HUDEP-2 (cell line): ENCODE data around the gene GCH1.
A peak's percentile ranks its signal among the peaks of the same experiment; 100 is the strongest.
"Not testable (repeated sequence)": the region's sequence is repeated elsewhere in the genome, so short reads cannot be mapped to it uniquely, and the experiment has no call there.

ENCODE experiments used
- DNase-seq, 76 experiments: peaks; one replicate each; lab custom pipeline; 2025; ENCODE audit not compliant: unreplicated experiment in 76 of 76; lab: John Stamatoyannopoulos, UW

Gene GCH1

DNA sequence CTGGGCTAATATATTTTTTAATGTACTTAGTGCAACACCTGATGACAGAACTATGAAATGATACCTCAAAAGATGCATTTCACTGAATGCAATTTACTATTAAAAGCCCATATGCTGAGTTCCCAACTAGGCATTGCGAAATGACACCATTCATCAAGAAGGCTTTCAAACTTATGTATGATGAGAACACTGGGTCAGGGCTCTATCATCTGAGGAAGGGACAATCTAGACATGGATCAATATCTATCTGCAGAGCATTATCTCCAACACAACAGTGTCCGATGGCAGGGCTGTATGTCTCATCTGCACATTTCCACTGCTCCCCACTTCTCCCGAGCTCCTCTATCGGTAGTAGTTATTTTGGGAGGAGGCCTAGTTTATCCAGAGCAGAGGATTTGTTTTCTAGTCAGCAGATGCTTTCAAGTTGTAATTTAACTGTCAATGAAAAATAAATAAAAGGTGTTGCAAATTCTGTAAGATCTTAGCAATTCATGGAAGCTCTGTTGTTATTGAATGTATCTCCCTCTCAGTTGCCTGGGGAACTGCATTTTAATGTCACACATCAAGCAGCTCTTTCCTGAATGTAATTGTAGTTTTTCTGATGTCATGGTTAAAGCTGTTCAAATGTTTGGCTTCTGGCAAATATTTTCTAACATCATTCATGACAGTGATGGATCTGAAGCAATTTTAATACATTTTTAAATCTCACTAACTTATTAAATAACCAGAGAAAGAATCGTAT lies 7.4 kb upstream of the GCH1 start:
- no peak for DNase-seq

DNA sequence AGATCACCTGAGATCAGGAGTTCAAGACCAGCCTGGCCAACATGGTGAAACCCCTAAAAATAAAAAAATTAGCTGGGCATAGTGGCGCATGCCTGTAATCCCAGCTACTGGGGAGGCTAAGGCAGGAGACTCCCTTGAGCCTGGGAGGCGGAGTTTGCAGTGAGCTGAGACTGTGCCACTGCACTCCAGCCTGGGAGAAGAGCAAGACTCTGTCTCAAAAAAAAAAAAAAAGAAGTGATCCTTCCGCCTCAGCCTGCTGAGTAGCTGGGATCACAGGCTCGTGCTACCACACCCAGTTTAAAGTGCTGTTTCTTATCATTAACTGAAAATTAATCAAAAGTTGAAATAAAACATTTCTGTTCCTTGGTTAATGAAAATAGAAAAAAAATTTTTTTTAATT lies 6.3 kb upstream of the GCH1 start:
- DNase-seq, result peak in 2 of 76 experiments; percentile 4 to 16

DNA sequence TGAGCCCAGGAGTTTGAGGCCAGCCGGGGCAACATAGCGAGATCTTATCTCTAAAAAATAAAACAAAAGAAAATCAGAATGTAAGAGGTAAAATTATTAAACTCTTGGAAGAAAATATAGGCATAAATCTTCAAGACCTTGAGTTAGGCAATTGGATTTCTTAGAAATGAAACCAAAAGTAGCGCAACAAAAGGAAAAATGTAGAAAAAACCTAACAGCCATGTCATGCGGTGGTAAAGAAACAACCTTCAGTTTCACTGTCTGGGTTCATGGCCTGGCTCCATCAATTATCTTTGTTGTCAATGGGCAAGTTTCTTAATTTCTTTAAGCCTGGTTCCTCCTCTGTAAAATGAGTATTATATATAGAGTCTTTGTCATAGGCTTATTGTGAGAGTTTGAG lies 5.6 kb upstream of the GCH1 start:
- no peak for DNase-seq

DNA sequence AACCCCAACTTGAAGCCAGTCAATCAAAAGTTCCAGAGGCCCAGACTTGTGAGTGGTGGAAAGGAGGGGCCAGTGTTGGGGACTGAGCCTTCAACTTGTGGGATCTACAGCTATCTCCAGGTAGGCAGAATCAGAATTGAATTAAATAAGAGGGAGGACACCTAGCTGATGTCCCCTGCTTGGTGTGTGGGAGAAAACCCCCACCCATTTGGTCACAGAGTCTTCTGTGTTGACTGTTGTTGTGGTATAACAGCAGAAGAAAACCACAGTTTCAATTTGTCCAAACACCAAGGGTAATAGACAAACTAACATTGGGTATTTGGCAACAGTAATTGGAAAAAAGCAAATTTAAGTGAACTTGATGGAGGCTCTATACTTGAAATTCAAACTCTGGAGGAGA lies 3.4 kb upstream of the GCH1 start:
- DNase-seq, result no peak

DNA sequence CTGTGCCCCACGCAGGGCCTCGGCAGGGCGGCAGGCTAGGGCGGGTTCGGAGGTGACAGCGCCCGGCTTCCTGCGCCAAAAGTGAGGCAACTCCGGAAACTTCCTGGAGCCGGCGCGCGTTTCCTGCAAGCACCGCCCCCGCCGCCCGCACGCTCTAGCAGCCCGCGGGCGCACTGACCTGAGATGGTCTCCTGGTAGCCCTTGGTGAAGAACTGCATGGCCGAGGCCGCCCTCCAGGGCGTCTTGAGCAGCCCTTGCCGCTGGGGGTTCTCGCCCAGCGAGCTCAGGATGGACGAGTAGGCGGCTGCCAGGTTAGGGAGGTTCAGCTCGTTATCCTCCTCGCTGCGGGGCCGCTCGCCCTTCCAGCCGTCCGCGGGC lies 494 bp downstream of the GCH1 start:
- DNase-seq, result peak in 56 of 76 experiments; percentile 9 to 64 (median 38)

DNA sequence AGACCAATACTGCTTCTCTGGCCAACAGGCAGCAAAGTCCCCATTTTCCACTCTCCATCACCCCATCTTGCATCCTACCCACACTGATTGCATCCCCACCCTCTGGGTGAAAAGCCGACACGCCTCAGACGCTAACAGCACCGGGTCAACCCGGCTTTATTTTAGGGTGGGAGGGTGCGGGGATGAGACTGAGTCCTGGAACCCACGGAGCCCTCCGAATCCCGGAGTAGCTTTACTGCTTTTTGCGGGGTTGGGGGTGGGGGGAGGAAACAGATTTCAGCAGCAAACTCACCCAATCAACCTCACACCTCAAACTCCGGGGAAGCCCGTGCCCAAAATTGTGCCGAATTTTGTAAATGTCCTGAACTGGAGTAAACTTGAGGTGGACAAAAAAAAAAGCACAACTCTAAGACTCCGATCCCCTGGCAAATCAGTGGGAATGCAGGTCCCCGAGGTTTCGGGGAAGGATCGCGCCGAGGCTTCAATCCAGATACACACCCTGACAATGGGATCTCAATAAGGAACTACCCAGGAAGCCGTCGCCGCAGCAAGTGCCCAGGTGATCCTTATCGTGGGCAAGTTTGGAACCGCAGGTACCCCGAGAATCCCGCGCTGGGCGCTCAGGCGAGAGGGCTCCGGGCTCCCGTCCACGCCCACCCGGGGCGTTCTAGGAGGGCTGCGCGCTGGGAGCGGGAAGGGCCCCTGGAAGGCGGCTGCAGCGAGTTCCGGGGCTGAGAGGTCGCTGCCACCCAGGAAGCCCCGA lies 1.1 kb downstream of the GCH1 start:
- DNase-seq, result no peak

DNA sequence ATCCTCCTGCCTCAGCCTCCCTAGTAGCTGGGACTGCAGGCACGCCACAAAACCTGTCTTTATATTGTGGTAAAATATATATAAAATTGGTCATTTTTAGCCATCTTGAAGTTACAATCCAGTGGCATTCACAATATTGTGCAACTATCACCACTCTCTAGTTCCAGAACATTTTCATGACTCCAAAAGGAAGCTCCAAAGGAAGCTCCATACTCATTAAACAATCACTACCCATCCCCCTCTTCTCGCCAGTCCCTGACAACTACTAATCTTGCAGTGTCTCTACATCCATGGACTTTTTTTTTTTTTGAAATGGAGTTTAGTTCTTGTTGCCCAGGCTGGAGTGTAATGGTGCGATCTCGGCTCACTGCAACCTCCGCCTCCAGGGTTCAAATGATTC lies 3.1 kb downstream of the GCH1 start:
- no peak for DNase-seq

DNA sequence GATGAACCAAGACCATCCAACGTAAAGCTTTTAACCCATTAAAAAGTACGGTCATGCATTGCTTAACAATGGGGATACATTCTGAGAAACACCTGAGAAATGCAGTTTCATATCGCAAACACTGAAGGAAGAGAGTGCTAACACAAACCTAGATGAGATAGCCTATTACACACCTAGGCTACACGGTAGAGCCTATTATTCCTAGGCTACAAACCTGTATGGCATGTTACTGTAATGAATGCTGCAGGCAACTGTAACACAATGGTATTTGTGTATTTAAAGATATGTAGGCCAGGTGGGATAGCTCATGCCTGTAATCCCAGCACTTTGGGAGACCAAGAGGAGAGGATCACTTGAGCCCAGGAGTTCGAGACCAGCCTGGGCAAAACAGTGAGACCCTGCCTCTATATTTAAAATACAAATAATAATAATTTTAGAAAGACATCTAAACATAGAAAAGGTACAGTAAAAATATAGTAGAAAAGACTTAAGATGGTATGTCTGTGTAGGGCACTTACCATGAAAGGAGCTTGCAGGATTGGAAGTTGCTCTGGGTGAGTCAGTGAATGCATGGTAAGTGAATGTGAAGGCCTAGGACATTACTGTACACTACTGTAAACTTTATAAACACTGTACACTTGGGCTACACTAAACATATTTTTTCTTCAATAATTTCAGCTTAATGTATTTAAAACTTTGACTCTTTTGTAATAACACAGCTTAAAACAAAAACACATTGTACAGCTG lies 4.6 kb downstream of the GCH1 start:
- DNase-seq, result not testable (repeated sequence)

DNA sequence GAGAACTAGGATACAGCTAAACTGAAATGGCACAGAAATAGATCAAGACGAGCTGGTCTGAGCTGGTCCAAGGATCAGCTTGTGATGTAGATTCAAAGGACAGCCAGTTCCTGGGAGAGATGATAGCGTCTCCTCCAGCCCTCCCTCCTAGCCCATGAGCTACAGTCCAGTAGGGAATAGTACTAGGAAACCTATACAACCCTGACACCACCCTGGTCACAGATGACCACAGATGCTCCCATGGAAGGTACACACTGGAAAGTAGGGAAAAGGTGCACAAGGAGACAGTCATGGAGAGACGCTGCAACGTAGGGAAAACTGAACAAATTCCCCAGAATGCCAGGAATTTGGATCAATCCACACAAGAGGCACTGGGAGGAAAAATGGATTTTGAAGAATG lies 6.9 kb downstream of the GCH1 start:
- no peak for DNase-seq

DNA sequence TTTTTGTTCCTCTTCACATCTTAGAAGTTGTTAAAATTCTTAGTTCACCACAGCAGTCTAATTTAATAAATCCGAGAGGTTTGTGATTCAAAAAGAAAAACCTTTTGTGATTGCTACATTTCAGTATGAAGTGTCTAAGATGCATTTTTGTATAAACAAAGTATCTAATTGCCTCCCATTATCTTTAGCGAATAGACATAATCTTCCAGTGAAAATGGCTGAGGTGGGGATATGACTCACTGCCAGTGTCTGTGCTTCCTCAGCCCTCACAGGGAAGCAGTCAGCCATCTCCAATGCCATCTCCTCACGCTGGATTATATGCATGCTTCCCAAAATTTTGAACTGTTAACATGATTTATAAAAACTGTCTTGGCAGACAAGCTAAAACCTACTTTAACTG lies 7.6 kb downstream of the GCH1 start:
- no peak for DNase-seq

DNA sequence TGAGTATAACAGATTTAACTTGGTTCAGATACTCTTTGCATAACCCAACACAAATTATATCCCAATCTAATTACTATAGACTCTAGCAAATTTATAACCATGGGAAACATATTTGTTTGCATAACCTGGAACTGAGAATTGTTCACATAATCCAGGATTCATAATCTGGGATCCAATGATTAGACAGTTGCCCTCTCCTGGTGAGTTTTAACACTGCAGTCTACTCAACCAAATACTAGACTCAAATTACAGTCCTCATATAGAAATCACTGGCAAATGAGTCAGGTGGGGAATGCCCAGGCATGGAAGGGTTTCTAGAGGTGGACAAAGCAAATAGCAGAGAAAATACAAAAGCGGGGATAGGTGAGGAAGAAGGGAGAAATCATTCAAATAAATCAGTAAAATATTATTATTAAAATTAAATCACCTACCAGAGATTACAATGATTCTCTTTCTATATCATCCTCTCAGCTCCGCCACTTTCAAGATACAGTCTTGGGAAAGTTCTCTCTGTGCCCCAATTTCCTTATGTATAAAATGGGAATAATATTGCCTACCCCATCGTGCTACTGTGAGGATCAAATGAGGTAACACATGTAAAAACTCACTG lies 9.4 kb downstream of the GCH1 start:
- peak in 10 of 76 experiments; percentile 7 to 33 (median 15) for DNase-seq

DNA sequence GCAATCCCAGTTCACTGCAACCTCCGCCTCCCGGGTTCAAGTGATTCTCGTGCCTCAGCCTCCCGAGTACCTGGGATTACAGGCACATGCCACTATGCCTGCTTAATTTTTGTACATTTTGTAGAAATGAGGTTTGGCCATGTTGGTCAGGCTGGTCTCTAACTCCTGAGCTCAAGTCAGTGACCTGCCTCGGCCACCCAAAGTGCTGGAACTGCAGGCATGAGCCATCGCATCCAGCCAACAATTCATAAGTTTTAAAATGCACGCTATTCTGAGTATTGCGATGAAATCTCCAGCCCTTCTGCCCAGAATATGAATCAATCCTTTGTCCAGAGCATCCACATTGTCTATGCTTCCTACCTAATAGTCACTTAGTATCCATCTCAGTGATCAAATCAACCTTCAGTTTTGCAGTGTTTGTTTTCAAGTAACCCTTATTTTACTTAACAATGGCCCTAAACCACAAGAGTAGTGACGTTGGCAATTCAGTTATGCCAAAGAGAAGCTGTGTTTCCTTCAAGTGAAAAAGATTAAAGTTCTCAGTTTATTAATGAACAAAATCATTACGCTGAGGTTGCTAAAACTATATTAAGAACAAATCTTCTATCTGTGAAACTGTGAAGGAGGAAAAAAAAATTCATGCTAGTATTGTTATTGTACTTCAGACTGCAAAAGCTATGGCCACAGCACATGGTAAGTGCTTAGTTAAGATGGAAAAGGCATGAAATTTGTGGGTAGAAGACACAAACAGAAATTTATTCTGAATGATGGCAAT lies 11.0 kb downstream of the GCH1 start:
- DNase-seq, result no peak

DNA sequence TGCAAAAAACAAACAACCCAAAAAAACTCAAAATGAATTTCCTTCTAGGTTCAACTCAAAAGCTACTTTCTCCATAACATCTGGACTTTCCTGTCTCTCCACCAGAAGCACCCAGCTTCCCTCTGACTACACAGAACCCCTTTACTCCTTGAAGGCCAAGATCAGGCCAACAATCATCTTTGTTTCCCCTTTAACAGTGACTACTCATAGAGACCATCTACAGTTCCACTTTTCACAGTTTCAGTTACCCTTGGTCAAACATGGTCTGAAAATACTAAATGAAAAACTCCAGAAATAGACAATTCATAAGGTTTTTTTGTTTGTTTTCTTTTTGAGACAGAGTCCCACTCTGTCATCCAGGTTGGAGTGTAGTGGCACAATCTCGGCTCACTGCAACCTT lies 11.8 kb downstream of the GCH1 start:
- DNase-seq, result no peak

DNA sequence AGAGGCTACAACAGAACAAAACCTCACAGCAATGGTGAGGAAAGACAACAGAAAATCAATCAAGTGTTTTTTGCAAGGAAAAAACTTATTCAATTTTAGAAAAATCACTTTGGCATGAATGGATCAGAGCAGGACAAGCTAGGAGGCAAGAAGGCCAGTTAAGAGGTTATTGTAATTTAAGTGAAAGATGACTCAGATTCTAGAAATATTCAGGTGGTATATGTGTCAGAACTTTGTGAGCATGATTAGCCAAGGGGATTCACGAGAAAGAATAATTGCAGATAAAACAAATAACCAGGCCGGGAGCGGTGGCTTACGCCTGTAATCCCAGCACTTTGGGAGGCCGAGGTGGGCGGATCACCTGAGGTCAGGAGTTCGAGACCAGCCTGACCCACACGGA lies 12.7 kb downstream of the GCH1 start:
- DNase-seq, result no peak

DNA sequence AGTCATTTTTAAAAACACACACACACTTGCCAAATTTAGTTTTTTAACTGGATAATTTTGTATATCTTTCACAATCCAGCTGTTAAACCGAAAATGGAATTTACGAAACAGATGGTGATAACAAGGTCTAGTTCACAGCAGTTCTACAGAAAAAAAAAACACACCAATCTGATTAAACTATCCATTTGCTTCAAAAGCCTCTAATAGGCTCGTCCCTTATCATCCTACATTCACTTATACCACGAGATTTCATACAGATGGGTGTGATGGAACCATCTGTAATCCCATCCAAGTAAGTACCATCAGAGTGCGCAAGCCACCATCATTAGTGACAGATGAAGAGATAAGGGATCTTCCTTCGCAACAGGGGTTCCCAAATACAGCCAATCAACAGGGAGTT lies 20.1 kb downstream of the GCH1 start:
- no peak for DNase-seq

DNA sequence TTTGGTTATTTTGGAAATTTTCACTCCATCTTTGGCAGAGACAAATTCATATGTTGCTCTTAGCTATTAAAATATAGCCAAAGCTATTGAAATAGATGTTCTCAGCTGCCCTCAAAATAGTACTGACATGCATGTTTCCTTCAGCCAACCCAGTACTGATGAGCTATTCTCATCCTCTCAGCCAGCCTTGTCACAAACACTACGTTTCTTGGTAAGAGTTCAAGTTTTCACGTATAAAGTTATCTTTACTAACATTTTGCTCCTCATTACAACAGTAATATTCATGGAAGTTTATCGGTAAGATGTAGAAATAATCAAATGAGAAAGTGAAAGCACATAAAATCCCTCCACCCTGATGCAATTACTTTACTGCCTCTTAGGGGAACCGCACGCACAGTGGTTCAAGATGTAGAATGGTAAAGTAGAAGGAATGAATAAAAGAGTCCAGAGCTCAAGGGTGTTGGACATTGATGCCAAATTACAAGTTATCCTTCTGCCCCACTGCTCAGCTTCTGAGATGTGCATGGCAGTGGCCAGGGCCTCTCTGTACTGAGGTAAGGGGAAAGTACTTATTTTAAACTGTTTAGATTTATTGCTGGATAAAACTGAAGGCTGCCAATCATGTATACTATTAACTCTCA lies 20.7 kb downstream of the GCH1 start:
- no peak for DNase-seq

DNA sequence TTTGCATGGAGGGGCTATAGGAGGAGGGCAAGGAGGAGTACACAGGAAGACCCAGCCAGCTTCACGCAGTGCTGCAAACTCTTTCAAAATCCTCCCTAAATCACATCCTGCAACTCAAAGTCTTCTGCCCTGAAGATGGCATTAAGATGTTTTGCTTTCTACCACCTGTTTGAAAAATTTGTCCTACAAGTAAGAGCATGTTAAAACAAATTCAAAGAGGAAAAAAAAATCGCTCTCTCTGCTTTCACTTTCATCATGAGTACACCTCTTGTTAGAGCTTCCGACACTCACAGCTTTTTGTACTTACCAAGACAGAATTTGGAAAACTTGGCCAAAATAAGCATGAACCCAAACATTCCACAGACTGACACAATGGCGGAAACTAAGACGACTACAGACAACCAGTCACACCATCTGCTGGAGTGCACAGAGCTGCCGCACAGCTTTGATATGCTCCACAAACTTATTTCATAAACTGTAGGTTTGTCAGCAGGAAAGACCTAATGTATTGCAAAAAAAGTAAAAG lies 21.3 kb downstream of the GCH1 start:
- no peak for DNase-seq

DNA sequence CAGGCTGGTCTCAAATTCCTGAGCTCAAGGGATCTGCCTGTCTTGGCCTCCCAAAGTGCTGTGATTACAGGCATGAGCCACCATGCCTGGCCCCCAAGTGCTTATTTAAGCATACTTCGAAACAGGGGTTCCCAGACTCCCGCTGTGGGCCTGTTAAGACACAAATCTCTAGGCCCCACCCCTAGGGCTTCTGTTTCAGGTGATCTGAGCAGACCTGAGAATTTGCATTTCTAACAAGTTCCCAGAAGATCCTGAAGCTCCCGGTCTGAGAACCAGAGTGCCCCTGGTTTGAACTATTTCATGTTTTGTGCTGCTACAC lies 25.0 kb downstream of the GCH1 start:
- no peak for DNase-seq

DNA sequence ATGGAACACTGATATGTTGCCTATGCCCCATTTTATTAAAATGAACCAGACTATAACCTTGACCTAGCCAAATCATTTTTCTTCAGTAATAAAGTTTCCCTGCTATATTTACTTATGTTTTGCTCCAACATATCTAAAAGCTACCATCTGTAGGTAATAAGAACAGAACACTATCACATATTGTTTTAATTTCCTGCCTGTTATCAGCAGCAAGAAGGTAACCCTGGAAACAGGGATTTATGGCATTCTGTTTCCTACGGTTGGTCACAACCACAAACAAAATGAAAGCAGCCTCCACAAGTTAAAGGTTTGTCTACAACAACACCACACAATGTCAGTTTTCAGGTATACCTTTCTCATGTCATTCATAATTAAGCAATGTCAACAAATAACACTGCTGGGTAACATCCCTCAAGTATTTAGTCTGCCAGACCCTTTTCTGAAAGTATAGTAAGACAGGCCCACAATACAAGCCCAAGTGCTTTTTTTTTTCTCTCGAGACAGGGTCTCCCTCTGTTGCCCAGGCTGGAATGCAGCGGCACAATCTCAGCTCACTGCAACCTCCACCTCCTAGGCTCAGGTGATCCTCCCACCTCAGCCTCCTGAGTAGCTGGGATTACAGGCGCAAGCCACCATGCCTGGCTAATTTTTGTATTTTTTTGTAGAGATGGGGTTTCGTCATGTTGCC lies 25.5 kb downstream of the GCH1 start:
- no peak for DNase-seq
